ENCODE data around the gene SPON1. TPM values are rescaled to one million over a fixed set of nuclear protein-coding genes. Genes with fewer than 3 reads are reported as not detected.

SPON1 gene
- total RNA-seq, 1 experiment from 2014 or later = 6.4 TPM

GRCh38 chr11:14096606-14097005, 134.1 kb downstream of the SPON1 start:
- no peaks in the 10 kb centered on the region for H3K9me3 Mint-ChIP-seq
- no peak overlapping the region for H3K4me3 Mint-ChIP-seq
- TF ChIP-seq ZNF138 (CRISPR knock-in tag; conservative IDR thresholded peaks at IDR 0.05) = no peak
- no peak for TF ChIP-seq STAT6 (CRISPR knock-in tag; conservative IDR thresholded peaks at IDR 0.05; ENCODE audit: low read depth)
- no peak for TF ChIP-seq GABPB1 (CRISPR knock-in tag; IDR thresholded peaks at IDR 0.05)
- no peak for TF ChIP-seq ZNF425 (CRISPR knock-in tag; conservative IDR thresholded peaks at IDR 0.05)
- no peak for TF ChIP-seq USF1 (CRISPR knock-in tag; IDR thresholded peaks at IDR 0.05)
- no peak for TF ChIP-seq ZMAT4 (CRISPR knock-in tag; IDR thresholded peaks at IDR 0.05)
- TF ChIP-seq ZNF232 (CRISPR knock-in tag; IDR thresholded peaks at IDR 0.05) = no peak
- no peak for TF ChIP-seq ZNF219 (CRISPR knock-in tag; IDR thresholded peaks at IDR 0.05; ENCODE audit: borderline replicate concordance)
- TF ChIP-seq IRF1 (CRISPR knock-in tag; IDR thresholded peaks at IDR 0.05) = no peak
- no peak for TF ChIP-seq ZNF416 (CRISPR knock-in tag; IDR thresholded peaks at IDR 0.05)
- TF ChIP-seq ZNF532 (CRISPR knock-in tag; IDR thresholded peaks at IDR 0.05; ENCODE audit: borderline replicate concordance) = no peak
- TF ChIP-seq TEAD4 (CRISPR knock-in tag; IDR thresholded peaks at IDR 0.05) = no peak
- no peak for TF ChIP-seq EMX1 (CRISPR knock-in tag; IDR thresholded peaks at IDR 0.05)
- H3K4me1 Mint-ChIP-seq = peaks cover 15% of the 10 kb centered on the region
- DNase-seq (ENCODE audit: low spot score) (no peak), ATAC-seq (no peak)
- ChIA-PET POLR2A (no interaction called here), CTCF (no interaction called here)
- no peaks in the 10 kb centered on the region for H3K36me3 Mint-ChIP-seq
- no peak overlapping the region for H3K27ac Mint-ChIP-seq
- H3K27me3 Mint-ChIP-seq (ENCODE audit: low read depth) = no peaks in the 10 kb centered on the region

GRCh38 chr11:14101388-14101787, 138.9 kb downstream of the SPON1 start:
- Mint-ChIP-seq H3K4me3 (no peak overlapping the region), H3K36me3 (no peaks in the 10 kb centered on the region), H3K27ac (no peak overlapping the region), H3K9me3 (no peaks in the 10 kb centered on the region), H3K27me3 (ENCODE audit: low read depth) (no peaks in the 10 kb centered on the region; the same call in 1 of the 2 replicates), H3K4me1 (peaks cover 20% of the 10 kb centered on the region)
- DNase-seq (ENCODE audit: low spot score) (no peak), ATAC-seq (no peak)
- CTCF ChIA-PET = no interaction called here
- POLR2A ChIA-PET = no interaction called here
- no peak for TF ChIP-seq JAZF1 (CRISPR knock-in tag; IDR thresholded peaks at IDR 0.05)
- TF ChIP-seq ZBTB21 (CRISPR knock-in tag; IDR thresholded peaks at IDR 0.05; ENCODE audit: borderline replicate concordance) = no peak
- TF ChIP-seq TEAD4 (CRISPR knock-in tag; IDR thresholded peaks at IDR 0.05) = no peak
- TF ChIP-seq ZNF396 (CRISPR knock-in tag; IDR thresholded peaks at IDR 0.05; ENCODE audit: borderline replicate concordance) = no peak
- TF ChIP-seq ELF4 (CRISPR knock-in tag; IDR thresholded peaks at IDR 0.05; ENCODE audit: low read depth) = no peak
- TF ChIP-seq ATF1 (CRISPR knock-in tag; IDR thresholded peaks at IDR 0.05) = no peak
- no peak for TF ChIP-seq NFE2L1 (CRISPR knock-in tag; IDR thresholded peaks at IDR 0.05)
- TF ChIP-seq MXD4 (CRISPR knock-in tag; IDR thresholded peaks at IDR 0.05; ENCODE audit: borderline replicate concordance) = no peak
- TF ChIP-seq HMGA2 (CRISPR knock-in tag; IDR thresholded peaks at IDR 0.05) = no peak
- no peak for TF ChIP-seq FOXP1 (CRISPR knock-in tag; IDR thresholded peaks at IDR 0.05; ENCODE audit: borderline replicate concordance)
